Measurements from ENCODE around the gene REG4. TPM values are rescaled to one million over a fixed set of nuclear protein-coding genes. Genes with fewer than 3 reads are reported as not detected.
A peak's percentile ranks its signal among the peaks of the same experiment; 100 is the strongest.

The REG4 gene
- total RNA-seq, 1 experiment from 2014 or later, result 0.08 TPM

GRCh38 chr1:119818181-119818580, 6.9 kb upstream of the REG4 start:
- peaks cover 37% of the 10 kb centered on the region for H3K4me1 ChIP-seq
- no peaks in the 10 kb centered on the region for H3K36me3 ChIP-seq
- no peak for DNase-seq
- no peaks in the 10 kb centered on the region for H3K27me3 ChIP-seq
- H3K4me3 ChIP-seq, result no peak overlapping the region
- H3K9me3 ChIP-seq (replicated peaks), result peaks cover 4% of the 10 kb centered on the region; the same call in 1 of the 2 replicates
- no peak overlapping the region for H3K27ac ChIP-seq

GRCh38 chr1:119816407-119816806, 5.1 kb upstream of the REG4 start:
- no peak for DNase-seq
- H3K4me1 ChIP-seq, result peaks cover 27% of the 10 kb centered on the region

DNA sequence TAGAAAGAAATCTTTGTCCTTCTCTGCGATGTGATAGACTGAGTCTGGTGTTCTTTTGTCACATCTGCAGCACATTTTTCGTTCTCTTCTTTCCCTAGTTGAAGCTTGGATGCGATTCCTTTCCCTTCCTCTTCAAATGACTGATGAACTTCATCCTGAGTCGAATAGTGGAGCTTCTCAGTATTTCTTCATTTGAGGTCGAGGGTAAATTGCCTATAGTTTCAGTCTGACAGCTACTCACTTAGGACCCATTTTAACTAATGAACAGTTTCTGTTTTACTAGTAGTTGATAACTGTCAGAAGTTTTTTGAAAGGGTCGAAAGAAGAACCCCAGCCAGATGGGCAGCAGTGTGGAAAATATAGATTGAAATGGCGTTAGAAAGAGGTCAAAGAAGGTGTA, 4.7 kb upstream of the REG4 start:
- Histone ChIP-seq H3K4me1 (peaks cover 27% of the 10 kb centered on the region), H3K27ac (peak overlapping the region; percentile 77), H3K4me3 (no peak overlapping the region), H3K9me3 (replicated peaks) (no peaks in the 10 kb centered on the region), H3K27me3 (no peaks in the 10 kb centered on the region), H3K36me3 (no peaks in the 10 kb centered on the region)
- DNase-seq, result no peak

More at GRCh38 chr1:119816407-119816806, 5.1 kb upstream of the REG4 start:
- Histone ChIP-seq H3K9me3 (replicated peaks) (peaks cover 2% of the 10 kb centered on the region; the same call in 1 of the 2 replicates), H3K4me3 (no peak overlapping the region), H3K27me3 (no peaks in the 10 kb centered on the region), H3K27ac (peak overlapping the region; percentile 77), H3K36me3 (no peaks in the 10 kb centered on the region)

DNA sequence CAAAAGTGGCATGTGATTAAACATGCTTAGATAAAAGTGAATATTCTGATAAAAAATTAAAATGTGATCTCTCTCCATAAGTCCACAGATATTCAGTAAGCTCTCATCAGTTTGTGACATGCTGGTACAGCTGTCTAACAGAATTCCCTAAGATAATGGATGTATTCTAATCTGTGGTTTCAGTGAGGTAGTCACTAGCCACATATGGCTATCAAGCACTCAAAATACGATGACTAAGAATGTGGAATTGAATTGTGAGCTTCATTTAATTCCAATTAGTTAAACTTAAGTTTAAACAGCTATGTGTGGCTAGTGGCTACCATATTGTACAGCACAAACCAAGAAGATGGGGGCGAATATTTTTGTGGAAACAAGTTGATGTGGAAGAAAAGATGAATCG, 4.1 kb upstream of the REG4 start:
- Histone ChIP-seq H3K36me3 (no peaks in the 10 kb centered on the region), H3K27ac (peak overlapping the region; percentile 77), H3K9me3 (replicated peaks) (no peaks in the 10 kb centered on the region), H3K4me1 (peaks cover 27% of the 10 kb centered on the region), H3K27me3 (no peaks in the 10 kb centered on the region), H3K4me3 (no peak overlapping the region)
- DNase-seq, result peak; percentile 17 to 73

GRCh38 chr1:119814288-119814687, 3.0 kb upstream of the REG4 start:
- H3K27ac ChIP-seq, result peak overlapping the region; percentile 77
- H3K4me3 ChIP-seq, result no peak overlapping the region
- no peak for DNase-seq
- H3K27me3 ChIP-seq, result no peaks in the 10 kb centered on the region
- H3K4me1 ChIP-seq, result peaks cover 27% of the 10 kb centered on the region
- H3K9me3 ChIP-seq (replicated peaks), result no peaks in the 10 kb centered on the region
- no peaks in the 10 kb centered on the region for H3K36me3 ChIP-seq

DNA sequence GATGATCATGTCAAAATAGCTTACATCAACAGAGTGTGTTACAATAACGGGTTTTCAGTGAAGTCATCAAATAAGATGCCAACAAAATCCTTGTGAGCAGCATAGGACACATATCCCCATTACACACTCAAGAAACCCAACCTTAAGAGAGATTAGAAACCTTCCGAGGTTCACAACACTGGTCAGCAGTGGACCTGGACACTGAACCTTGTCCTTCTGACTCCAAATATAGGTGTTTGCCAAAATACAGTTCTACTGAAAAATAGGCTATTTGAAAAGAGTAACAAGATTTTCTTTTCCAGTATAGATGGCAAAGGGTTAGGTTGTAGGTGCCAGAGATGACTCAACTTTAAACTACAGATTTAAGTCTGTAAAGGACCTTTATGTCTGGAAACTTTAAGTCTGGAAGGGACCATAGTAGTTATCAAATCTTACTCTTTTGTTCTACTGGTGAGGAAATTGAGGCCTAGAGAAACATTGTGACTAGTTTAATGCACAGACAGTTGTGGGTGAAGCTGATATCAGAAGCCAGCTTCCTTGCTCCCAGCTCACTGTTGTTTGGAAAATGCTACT, 811 bp upstream of the REG4 start:
- H3K36me3 ChIP-seq, result no peaks in the 10 kb centered on the region
- H3K27ac ChIP-seq, result no peak overlapping the region
- H3K4me1 ChIP-seq, result peaks cover 30% of the 10 kb centered on the region
- no peak overlapping the region for H3K4me3 ChIP-seq
- H3K9me3 ChIP-seq (replicated peaks), result no peaks in the 10 kb centered on the region
- DNase-seq, result no peak
- H3K27me3 ChIP-seq, result no peaks in the 10 kb centered on the region

- H3K27ac ChIP-seq, result no peak overlapping the region
- H3K36me3 ChIP-seq, result no peaks in the 10 kb centered on the region
- no peaks in the 10 kb centered on the region for H3K27me3 ChIP-seq
- 0 out of 2 replicates have a peak, but pooled peaks cover 3% of the 10 kb centered on the region for H3K4me1 ChIP-seq
- DNase-seq, result peak; percentile 64 to 89
- H3K4me3 ChIP-seq, result peak overlapping the region; percentile 14; the same call in 1 of the 2 replicates
- H3K9me3 ChIP-seq (replicated peaks), result no peaks in the 10 kb centered on the region
Observed at GRCh38 chr1:119808972-119809550, 2.2 kb downstream of the REG4 start.

DNA sequence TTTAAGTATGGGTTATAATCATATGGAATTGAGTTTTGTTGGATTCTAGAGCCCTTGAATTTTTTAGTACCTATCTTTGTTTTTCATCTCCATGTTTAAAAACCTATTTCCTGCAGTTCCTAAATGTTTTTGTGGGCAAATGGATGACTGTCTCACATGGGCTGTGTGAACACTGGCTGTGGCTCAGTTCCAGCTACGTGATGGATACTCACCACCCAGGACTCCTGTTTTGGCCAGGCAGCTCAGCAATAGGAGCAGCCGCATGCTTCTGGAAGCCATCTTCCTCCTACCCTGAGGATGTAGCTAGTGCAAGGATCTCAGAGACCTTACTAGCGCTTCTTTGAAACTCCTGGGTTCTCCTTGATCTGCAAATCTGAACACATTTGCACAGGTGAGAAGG, 2.8 kb downstream of the REG4 start:
- Histone ChIP-seq H3K27me3 (no peaks in the 10 kb centered on the region), H3K9me3 (replicated peaks) (no peaks in the 10 kb centered on the region), H3K27ac (no peak overlapping the region), H3K4me3 (no peak overlapping the region), H3K4me1 (0 out of 2 replicates have a peak, but pooled peaks cover 3% of the 10 kb centered on the region), H3K36me3 (no peaks in the 10 kb centered on the region)
- peak in 1 of 2 experiments; percentile 29 for DNase-seq

GRCh38 chr1:119806489-119806888, 4.8 kb downstream of the REG4 start:
- no peak for DNase-seq
- Histone ChIP-seq H3K27me3 (no peaks in the 10 kb centered on the region), H3K27ac (no peak overlapping the region), H3K4me1 (0 out of 2 replicates have a peak, but pooled peaks cover 3% of the 10 kb centered on the region), H3K4me3 (no peak overlapping the region), H3K9me3 (replicated peaks) (no peaks in the 10 kb centered on the region), H3K36me3 (no peaks in the 10 kb centered on the region)

DNA sequence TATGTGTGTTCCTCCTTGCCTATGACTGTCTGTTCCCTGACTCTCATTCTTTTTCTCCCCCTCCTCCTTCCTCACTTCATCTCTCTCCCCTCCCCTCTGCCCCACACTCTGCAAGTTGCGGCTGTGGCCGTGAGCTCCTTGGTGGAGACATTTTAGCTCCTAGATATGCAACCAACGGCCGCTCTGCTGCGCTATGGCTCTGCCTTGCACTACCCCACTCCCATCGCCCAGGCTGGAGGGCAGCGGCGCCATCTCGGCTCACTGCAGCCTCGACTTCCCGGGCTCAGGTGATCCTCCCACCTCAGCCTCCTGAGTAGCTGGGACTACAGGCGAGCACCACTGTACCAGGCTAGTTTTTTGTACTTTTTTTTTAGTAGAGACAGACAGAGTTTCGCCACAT, 5.5 kb downstream of the REG4 start:
- no peak overlapping the region for H3K27ac ChIP-seq
- DNase-seq, result no peak

GRCh38 chr1:119805247-119805646, 6.0 kb downstream of the REG4 start:
- H3K9me3 ChIP-seq (replicated peaks), result no peaks in the 10 kb centered on the region
- no peak overlapping the region for H3K27ac ChIP-seq
- no peaks in the 10 kb centered on the region for H3K36me3 ChIP-seq
- H3K4me1 ChIP-seq, result 0 out of 2 replicates have a peak, but pooled peaks cover 3% of the 10 kb centered on the region
- no peaks in the 10 kb centered on the region for H3K27me3 ChIP-seq
- DNase-seq, result no peak
- no peak overlapping the region for H3K4me3 ChIP-seq

More for the DNA sequence above, 5.5 kb downstream of the REG4 start:
- no peaks in the 10 kb centered on the region for H3K27me3 ChIP-seq
- H3K9me3 ChIP-seq (replicated peaks), result no peaks in the 10 kb centered on the region
- H3K4me3 ChIP-seq, result no peak overlapping the region
- no peaks in the 10 kb centered on the region for H3K36me3 ChIP-seq
- H3K4me1 ChIP-seq, result 0 out of 2 replicates have a peak, but pooled peaks cover 3% of the 10 kb centered on the region

- Histone ChIP-seq H3K27me3 (no peaks in the 10 kb centered on the region), H3K27ac (no peak overlapping the region), H3K9me3 (replicated peaks) (no peaks in the 10 kb centered on the region), H3K4me1 (peaks cover 13% of the 10 kb centered on the region; the same call in 1 of the 2 replicates), H3K36me3 (no peaks in the 10 kb centered on the region), H3K4me3 (no peak overlapping the region)
- DNase-seq, result no peak
Observed at GRCh38 chr1:119799599-119800177, 11.6 kb downstream of the REG4 start.

GRCh38 chr1:119799003-119799402, 12.3 kb downstream of the REG4 start:
- peaks cover 13% of the 10 kb centered on the region; the same call in 1 of the 2 replicates for H3K4me1 ChIP-seq
- no peak for DNase-seq
- no peaks in the 10 kb centered on the region for H3K9me3 ChIP-seq (replicated peaks)
- no peaks in the 10 kb centered on the region for H3K27me3 ChIP-seq
- H3K4me3 ChIP-seq, result no peak overlapping the region
- no peak overlapping the region for H3K27ac ChIP-seq
- no peaks in the 10 kb centered on the region for H3K36me3 ChIP-seq

DNA sequence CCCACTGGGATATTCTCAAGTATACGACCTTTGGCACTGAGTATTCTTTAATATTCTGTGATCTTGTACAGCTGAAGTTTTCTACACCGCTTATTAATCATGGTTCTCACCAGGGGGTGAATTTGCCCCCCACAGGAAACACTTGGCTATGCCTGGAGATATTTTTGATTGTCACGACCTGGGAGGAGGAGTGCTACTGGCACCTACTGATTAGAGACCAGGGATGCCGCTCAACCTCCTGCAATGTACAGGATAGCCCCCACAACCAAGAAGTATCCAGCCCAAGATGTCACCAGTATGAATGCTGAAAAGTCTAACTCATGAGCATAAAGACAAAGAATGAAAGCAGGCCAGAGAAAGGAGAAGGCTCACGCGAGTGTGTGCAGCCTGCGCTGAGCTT, 13.7 kb downstream of the REG4 start:
- Histone ChIP-seq H3K4me3 (no peak overlapping the region), H3K27me3 (no peaks in the 10 kb centered on the region), H3K9me3 (replicated peaks) (no peaks in the 10 kb centered on the region), H3K27ac (no peak overlapping the region), H3K36me3 (no peaks in the 10 kb centered on the region), H3K4me1 (peaks cover 13% of the 10 kb centered on the region; the same call in 1 of the 2 replicates)
- DNase-seq, result no peak

DNA sequence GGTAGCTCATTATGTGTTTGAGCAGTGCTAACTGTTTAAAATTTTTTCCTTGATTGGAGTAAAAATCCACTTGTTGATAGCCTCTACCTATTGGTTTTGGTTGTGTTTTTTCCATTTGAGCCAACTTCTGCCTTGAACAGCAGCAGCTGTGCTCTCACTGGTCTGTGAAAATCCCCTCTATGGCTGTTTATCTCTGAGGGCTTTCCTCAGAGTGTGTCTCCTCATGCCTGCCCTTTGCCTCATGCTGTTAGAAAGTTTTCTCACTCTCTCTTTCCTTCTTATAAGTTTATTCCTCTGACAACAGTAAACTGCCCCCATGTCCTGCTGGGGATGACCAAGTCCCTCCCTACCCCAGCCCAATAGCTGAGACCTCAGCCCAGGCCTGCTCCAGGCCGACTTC, 14.1 kb downstream of the REG4 start:
- Histone ChIP-seq H3K4me1 (peaks cover 13% of the 10 kb centered on the region; the same call in 1 of the 2 replicates), H3K36me3 (no peaks in the 10 kb centered on the region), H3K9me3 (replicated peaks) (no peaks in the 10 kb centered on the region), H3K4me3 (no peak overlapping the region), H3K27ac (no peak overlapping the region), H3K27me3 (no peaks in the 10 kb centered on the region)
- DNase-seq, result no peak

Data from SJCRH30 (cell line).